GM19238 (cell line): ENCODE measurements around the gene HSD3B2.

Source experiments
- DNase-seq: peaks from one replicate; pipeline ENCODE4 v3.0.0; 2011; ENCODE audit warnings: low spot score; ENCODE audit not compliant: insufficient read length

Gene HSD3B2

DNA sequence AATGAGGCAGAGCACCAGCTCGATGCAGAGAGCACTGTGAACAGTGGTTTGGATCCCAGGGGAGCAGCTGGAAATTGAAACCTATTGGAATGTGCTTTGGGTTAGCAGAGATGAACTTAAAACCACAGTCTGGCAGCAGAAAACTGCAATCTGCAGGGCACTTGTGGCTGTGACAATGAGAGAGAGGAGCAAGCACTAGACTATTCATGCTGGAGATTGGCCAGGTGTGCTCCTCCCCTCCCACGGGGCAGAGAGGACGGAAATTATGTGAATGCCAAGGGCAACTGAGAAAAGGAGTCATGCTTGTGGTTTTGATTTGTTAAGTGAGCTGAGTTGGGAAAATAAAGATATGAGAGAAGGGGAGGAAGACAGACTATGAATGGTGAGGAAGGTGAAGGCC is 38.1 kb downstream of the HSD3B2 start:
- no peak for DNase-seq

DNA sequence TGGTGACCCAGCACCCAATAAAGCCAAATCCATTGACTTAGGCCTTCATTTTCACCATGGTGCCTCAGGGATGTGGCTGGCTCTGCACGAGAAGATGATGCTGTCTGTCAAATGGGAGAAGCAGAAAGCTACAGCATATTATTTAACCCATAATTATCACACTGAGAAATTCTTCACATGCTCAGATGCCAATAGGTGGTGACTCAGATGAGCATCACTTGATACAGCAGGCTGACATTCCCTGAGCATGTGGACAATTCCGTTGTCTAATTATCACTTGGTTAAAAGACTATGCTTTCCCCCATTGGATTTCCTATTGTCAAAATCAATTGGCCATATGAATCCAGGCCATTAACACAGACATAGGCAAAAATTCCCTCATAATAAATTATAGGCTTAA is 48.0 kb downstream of the HSD3B2 start:
- no peak for DNase-seq

DNA sequence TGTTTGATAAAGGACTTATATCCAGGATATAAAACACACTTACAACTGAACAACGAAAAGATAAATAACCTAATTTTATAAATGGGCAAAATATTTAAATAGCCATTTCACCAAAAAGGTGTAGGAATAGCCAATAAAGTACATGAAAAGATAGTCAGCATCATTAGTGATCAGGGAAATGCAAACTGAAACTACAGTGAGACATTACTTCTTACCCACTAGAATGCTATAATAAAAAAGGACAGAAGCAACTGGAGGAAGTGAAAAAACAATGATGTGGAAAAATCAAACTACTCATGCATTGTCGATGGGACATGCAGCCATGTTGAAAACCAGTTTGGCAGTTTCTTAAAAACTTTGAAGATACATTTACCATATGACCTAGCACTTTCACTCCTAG is 48.6 kb downstream of the HSD3B2 start:
- no peak for DNase-seq

- DNase-seq, result no peak
Observed at GRCh38 chr1:119466445-119466844, 51.5 kb downstream of the HSD3B2 start.

DNA sequence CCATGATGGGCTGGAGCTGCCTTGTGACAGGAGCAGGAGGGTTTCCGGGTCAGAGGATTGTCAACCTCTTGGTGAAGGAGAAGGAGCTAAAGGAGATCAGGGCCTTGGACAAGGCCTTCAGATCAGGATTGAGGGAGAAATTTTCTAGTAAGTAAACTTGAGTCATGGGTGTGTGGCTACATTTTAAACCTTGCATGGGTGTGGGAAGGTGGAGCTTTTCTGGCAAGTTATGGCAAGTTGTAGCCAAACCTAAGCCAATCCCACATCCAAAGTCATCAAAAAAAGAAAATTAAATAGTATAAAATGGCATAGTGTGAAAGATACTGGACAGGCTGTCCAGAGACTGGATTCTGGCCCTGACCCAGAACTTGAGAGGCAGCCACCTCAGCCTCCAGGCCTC is 52.3 kb downstream of the HSD3B2 start:
- DNase-seq, result no peak

DNA sequence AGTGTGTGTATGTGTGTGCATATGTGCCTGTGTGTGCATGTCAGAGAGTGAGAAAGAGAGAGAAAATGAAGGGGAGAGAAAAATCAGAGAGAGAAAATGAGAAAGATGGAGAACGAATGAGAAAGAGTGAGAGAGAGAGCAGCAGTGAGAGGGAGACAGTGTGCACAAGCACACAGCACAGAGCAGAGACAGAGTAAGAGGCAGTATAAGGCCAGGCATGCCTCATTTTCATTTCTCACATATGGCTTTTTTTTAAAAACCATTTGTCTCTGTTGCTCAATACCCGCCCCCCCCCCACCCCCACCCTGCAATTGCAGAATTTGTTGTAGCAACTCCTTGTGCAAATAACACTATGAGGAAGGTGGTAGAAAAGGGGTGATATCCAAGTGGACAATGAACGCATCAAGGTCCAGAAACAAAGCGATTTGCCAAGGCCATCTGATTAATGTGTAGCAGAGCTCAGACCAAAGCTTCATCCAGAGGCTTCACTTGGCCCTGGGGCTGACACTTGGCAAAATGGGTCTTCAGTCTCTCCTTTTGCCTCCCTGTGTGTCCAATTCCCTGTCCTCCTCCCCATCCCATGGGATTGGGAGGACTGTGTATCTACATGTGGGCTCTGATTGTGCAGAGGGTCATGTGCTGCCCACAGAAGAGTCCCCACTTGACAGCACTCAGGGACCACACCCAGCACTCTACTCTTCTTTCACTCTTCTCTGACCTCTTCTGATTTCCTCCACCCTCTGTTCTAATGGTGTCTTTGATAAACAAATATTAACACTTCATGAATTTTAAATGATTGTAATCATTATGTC is 53.1 kb downstream of the HSD3B2 start:
- DNase-seq, result no peak

- DNase-seq, result no peak
Observed at GRCh38 chr1:119469741-119470140, 54.8 kb downstream of the HSD3B2 start.

- no peak for DNase-seq
Observed at GRCh38 chr1:119470377-119470776, 55.4 kb downstream of the HSD3B2 start.

DNA sequence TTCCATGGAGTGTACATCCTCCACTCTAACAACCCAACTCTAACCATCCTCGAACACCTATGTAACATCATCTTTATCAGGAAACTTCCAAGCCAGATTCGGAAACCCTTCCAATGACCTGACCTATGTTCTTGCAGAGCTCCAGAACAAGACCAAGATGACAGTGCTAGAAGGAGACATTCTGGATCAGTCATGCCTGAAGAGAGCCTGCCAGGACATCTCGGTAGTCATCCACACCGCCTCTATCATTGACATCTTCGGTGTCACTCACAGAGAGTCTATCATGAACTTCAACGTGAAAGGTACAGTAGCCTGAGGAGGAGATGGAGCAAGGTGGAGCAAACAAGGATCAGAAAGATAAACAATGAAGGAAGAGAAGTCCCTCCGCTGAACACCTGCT is 56.0 kb downstream of the HSD3B2 start:
- no peak for DNase-seq

DNA sequence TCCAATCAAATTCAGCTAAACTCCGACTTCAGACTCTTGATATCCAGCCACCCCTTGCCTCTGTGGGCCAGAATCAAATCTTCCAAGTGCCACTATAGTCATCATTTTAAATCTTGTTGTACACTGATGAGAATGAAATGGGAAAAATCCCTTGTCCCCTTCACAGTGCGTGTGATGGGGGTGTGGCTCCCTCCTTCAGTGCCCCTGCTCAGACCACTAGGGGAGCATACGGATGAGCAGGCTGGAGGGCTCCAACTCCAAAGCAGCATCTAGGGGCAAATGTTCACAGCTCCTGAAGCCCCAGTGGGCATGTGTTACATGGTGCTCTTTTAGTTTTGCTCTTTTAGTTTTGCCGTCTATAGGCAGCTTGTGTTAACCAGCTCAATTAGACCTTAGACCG is 56.6 kb downstream of the HSD3B2 start:
- no peak for DNase-seq

- no peak for DNase-seq
Observed at GRCh38 chr1:119472080-119472818, 57.3 kb downstream of the HSD3B2 start.
